WTC11 (cell line): Measurements from ENCODE around the gene B4GALNT1. TPM values are rescaled to one million over a fixed set of nuclear protein-coding genes. Genes with fewer than 3 reads are reported as not detected.

Experiments used
- ATAC-seq: fragments of 200-7000 bp; cut with Tn5 transposase; 2 replicates; pipeline ENCODE4 v1.10.0; 2021; ENCODE audit warnings: mild to moderate bottlenecking, moderate library complexity
- CTCF ChIA-PET: fragments of 300-600 bp; sonication (Branson Sonifier 250); formaldehyde crosslinking; loops from one replicate; lab custom pipeline; 2021; ENCODE audit warnings: antibody characterized with exemption; lab: Charles Lee
- POLR2A ChIA-PET: fragments of 350-600 bp; sonication (Branson Sonifier 250); formaldehyde crosslinking; loops from one replicate; lab custom pipeline; 2021; ENCODE audit warnings: antibody characterized with exemption; lab: Charles Lee
- DNase-seq: peaks from one replicate; pipeline ENCODE4 v3.0.0; 2021; ENCODE audit warnings: low spot score
- H3K27ac Mint-ChIP-seq: 2 replicates; pipeline ENCODE4 v1.8.0; 2021; ENCODE audit warnings: mixed read lengths
- H3K27me3 Mint-ChIP-seq: 2 replicates; pipeline ENCODE4 v1.8.0; 2021; ENCODE audit warnings: low read depth, mild to moderate bottlenecking, moderate library complexity, mixed read lengths
- H3K36me3 Mint-ChIP-seq: 2 replicates; pipeline ENCODE4 v1.8.0; 2021; ENCODE audit warnings: mixed read lengths
- H3K4me1 Mint-ChIP-seq: 2 replicates; pipeline ENCODE4 v1.8.0; 2022; ENCODE audit warnings: mixed read lengths
- H3K4me3 Mint-ChIP-seq: 2 replicates; pipeline ENCODE4 v1.8.0; 2021; ENCODE audit warnings: mild to moderate bottlenecking, moderate library complexity, mixed read lengths
- H3K9me3 Mint-ChIP-seq: 2 replicates; pipeline ENCODE4 v1.8.0; 2021; ENCODE audit warnings: mixed read lengths
- ATF3 ChIP-seq: sonication (generic); formaldehyde crosslinking; conservative IDR thresholded peaks from 2 replicates; pipeline ENCODE4 v1.8.1; 2022; ENCODE audit warnings: mild to moderate bottlenecking, missing genetic modification reagents
- CBFB ChIP-seq: sonication (generic); formaldehyde crosslinking; IDR thresholded peaks from 2 replicates; pipeline ENCODE4 v1.8.1; 2022; ENCODE audit warnings: mild to moderate bottlenecking, low read depth, missing genetic modification reagents
- CREB1 ChIP-seq: sonication (generic); formaldehyde crosslinking; IDR thresholded peaks from 2 replicates; pipeline ENCODE4 v1.8.0; 2023; ENCODE audit warnings: mild to moderate bottlenecking, missing genetic modification reagents
- E2F1 ChIP-seq: sonication (generic); formaldehyde crosslinking; IDR thresholded peaks from 2 replicates; pipeline ENCODE4 v1.8.0; 2022; ENCODE audit warnings: mild to moderate bottlenecking, missing genetic modification reagents
- ESRRA ChIP-seq: sonication (generic); formaldehyde crosslinking; IDR thresholded peaks from 2 replicates; pipeline ENCODE4 v1.8.1; 2022; ENCODE audit warnings: mild to moderate bottlenecking, missing genetic modification reagents, borderline replicate concordance
- FOXK1 ChIP-seq: sonication (generic); formaldehyde crosslinking; IDR thresholded peaks from 2 replicates; pipeline ENCODE4 v1.8.0; 2022; ENCODE audit warnings: mild to moderate bottlenecking, moderate library complexity, missing genetic modification reagents
- IRF1 ChIP-seq: sonication (generic); formaldehyde crosslinking; IDR thresholded peaks from 2 replicates; pipeline ENCODE4 v1.8.0; 2023; ENCODE audit warnings: missing genetic modification reagents
- JAZF1 ChIP-seq: fragments of 250-450 bp; sonication (Bioruptor Pico); IDR thresholded peaks from 2 replicates; pipeline ENCODE4 v1.9.0; 2021; ENCODE audit warnings: moderate library complexity, mild to moderate bottlenecking, inconsistent platforms
- MLX ChIP-seq: sonication (generic); formaldehyde crosslinking; IDR thresholded peaks from 2 replicates; pipeline ENCODE4 v1.8.1; 2023; ENCODE audit warnings: mild to moderate bottlenecking, missing genetic modification reagents, moderate library complexity
- PRRX2 ChIP-seq: fragments of 250-450 bp; sonication (Bioruptor Pico); IDR thresholded peaks from 2 replicates; pipeline ENCODE4 v1.8.0; 2021; ENCODE audit warnings: mild to moderate bottlenecking
- RELA ChIP-seq: sonication (generic); formaldehyde crosslinking; IDR thresholded peaks from 2 replicates; pipeline ENCODE4 v1.8.1; 2022; ENCODE audit warnings: missing genetic modification reagents, mild to moderate bottlenecking, borderline replicate concordance
- TEAD1 ChIP-seq: sonication (generic); formaldehyde crosslinking; IDR thresholded peaks from 2 replicates; pipeline ENCODE4 v1.8.0; 2022; ENCODE audit warnings: mild to moderate bottlenecking, missing genetic modification reagents
- ZNF263 ChIP-seq: sonication (generic); formaldehyde crosslinking; IDR thresholded peaks from 2 replicates; pipeline ENCODE4 v1.8.1; 2022; ENCODE audit warnings: low read depth, mild to moderate bottlenecking, moderate library complexity, missing genetic modification reagents
- ZNF317 ChIP-seq: sonication (generic); formaldehyde crosslinking; IDR thresholded peaks from 2 replicates; pipeline ENCODE4 v1.8.1; 2023; ENCODE audit warnings: low read depth, mild to moderate bottlenecking, moderate library complexity, missing genetic modification reagents, borderline replicate concordance
- ZNF396 ChIP-seq: fragments of 250-450 bp; sonication (Bioruptor Pico); IDR thresholded peaks from 2 replicates; pipeline ENCODE4 v1.8.0; 2021; ENCODE audit warnings: mild to moderate bottlenecking, moderate library complexity, borderline replicate concordance
- ZNF423 ChIP-seq: fragments of 250-450 bp; sonication (Bioruptor Pico); IDR thresholded peaks from 2 replicates; pipeline ENCODE4 v2.1.2; 2022; ENCODE audit warnings: mild to moderate bottlenecking, moderate library complexity
- ZNF671 ChIP-seq: fragments of 250-450 bp; sonication (Bioruptor Pico); IDR thresholded peaks from 2 replicates; pipeline ENCODE4 v1.8.0; 2021; ENCODE audit warnings: mild to moderate bottlenecking
- total RNA-seq: library from RNA; stranded (reverse); gene quantifications from 3 replicates; pipeline ENCODE4 v1.2.3, GENCODE V29; 2021
- TF ChIP-seq, protein P1 (sequence below): sonication (generic); formaldehyde crosslinking; conservative IDR thresholded peaks from 2 replicates; pipeline ENCODE4 v1.8.1; 2023; ENCODE audit warnings: mild to moderate bottlenecking, low read depth, missing genetic modification reagents, moderate library complexity
- TF ChIP-seq, protein P2 (sequence below): sonication (generic); formaldehyde crosslinking; IDR thresholded peaks from 2 replicates; pipeline ENCODE4 v1.8.0; 2023; ENCODE audit warnings: mild to moderate bottlenecking, missing genetic modification reagents
- TF ChIP-seq, protein P3 (sequence below): fragments of 250-450 bp; sonication (Bioruptor Pico); IDR thresholded peaks from 2 replicates; pipeline ENCODE4 v1.9.0; 2021; ENCODE audit warnings: mild to moderate bottlenecking

Gene B4GALNT1
- total RNA-seq, 1 experiment from 2014 or later = 1.2 TPM

- no peak for TF ChIP-seq ZNF396
- TF ChIP-seq PRRX2 (CRISPR knock-in tag) = no peak
- no peak for TF ChIP-seq FOXK1 (CRISPR knock-in tag)
- TF ChIP-seq, protein P1, sequence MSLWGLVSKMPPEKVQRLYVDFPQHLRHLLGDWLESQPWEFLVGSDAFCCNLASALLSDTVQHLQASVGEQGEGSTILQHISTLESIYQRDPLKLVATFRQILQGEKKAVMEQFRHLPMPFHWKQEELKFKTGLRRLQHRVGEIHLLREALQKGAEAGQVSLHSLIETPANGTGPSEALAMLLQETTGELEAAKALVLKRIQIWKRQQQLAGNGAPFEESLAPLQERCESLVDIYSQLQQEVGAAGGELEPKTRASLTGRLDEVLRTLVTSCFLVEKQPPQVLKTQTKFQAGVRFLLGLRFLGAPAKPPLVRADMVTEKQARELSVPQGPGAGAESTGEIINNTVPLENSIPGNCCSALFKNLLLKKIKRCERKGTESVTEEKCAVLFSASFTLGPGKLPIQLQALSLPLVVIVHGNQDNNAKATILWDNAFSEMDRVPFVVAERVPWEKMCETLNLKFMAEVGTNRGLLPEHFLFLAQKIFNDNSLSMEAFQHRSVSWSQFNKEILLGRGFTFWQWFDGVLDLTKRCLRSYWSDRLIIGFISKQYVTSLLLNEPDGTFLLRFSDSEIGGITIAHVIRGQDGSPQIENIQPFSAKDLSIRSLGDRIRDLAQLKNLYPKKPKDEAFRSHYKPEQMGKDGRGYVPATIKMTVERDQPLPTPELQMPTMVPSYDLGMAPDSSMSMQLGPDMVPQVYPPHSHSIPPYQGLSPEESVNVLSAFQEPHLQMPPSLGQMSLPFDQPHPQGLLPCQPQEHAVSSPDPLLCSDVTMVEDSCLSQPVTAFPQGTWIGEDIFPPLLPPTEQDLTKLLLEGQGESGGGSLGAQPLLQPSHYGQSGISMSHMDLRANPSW (CRISPR knock-in tag) = no peak
- TF ChIP-seq TEAD1 (CRISPR knock-in tag) = no peak
- TF ChIP-seq IRF1 (CRISPR knock-in tag) = no peak
- no peak for TF ChIP-seq JAZF1
- no peak for TF ChIP-seq ESRRA
Observed at GRCh38 chr12:57630891-57631433, 2.0 kb downstream of the B4GALNT1 start (continued).

- ChIA-PET POLR2A (no interaction called here), CTCF (interaction anchor here (1.3 to 2.7 kb wide), 3 partner anchors 9 to 64 kb away, joined by 3 to 10 read pairs (median 10); partner anchors contain the start of gene OS9)
- ATAC-seq (no peak), DNase-seq (no peak)
- Mint-ChIP-seq H3K27me3 (peaks cover 97% of the 10 kb centered on the region), H3K9me3 (no peaks in the 10 kb centered on the region), H3K4me3 (no peak overlapping the region), H3K4me1 (peaks cover 21% of the 10 kb centered on the region), H3K36me3 (no peaks in the 10 kb centered on the region), H3K27ac (no peak overlapping the region)
- no peak for TF ChIP-seq RELA
Observed at GRCh38 chr12:57629897-57630471, 3.0 kb downstream of the B4GALNT1 start.

DNA sequence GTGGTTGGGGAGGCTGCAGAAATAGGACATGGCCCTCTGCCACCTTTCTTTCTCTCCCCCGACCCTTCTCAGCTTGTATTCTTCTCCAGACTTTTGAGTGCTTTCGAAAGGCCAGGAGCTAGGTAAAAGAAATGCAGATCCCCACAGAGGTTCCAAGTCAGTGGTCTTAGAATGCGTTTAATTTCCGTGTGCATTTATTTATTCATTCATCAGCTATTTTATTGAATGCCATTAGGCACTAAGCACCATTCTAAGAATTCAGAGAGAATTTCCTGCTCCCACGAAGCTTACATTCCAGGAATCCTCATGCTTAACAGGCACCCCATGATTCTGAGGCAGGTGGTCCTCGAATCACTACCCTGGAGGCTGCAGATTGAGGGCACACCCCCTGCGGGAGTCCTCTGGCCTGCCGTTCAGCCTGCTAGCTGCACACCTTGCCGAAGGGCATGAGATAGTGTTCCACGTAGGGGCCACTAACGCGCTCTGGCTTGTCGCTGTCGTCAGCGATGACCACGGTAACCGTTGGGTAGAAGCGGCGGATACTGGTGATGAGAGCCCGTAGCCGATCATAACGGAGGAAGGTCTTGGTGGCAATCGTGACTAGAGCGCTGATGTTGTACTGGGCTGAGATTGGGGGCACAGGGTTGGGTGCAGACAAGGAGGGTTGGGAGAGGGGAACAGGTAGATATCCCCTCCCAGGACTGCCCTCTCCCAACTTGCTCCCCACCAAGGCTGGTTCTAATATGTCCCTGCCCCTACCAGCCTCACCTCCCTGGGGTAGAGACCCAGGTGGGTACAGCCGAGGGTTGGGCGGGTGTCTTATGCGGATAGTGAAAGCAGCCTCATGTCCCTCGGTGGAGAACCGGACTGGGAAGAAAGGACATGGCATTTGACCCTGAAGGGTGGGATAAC lies 4.5 kb downstream of the B4GALNT1 start:
- Mint-ChIP-seq H3K9me3 (no peaks in the 10 kb centered on the region), H3K27me3 (peaks cover 98% of the 10 kb centered on the region), H3K4me3 (peak overlapping the region; percentile 64), H3K36me3 (no peaks in the 10 kb centered on the region), H3K4me1 (peaks cover 21% of the 10 kb centered on the region), H3K27ac (no peak overlapping the region)
- CTCF ChIA-PET = interaction anchor here (0.9 to 2.1 kb wide), 8 partner anchors 9 to 128 kb away, joined by 3 to 14 read pairs (median 8); partner anchors contain the start of gene ARHGEF25
- POLR2A ChIA-PET = interaction anchor here (1.1 kb wide), 1 partner anchor 9 kb away, joined by 3 read pairs; no protein-coding TSS in a partner anchor
- no peak for ATAC-seq
- DNase-seq = no peak
- TF ChIP-seq, protein P2, sequence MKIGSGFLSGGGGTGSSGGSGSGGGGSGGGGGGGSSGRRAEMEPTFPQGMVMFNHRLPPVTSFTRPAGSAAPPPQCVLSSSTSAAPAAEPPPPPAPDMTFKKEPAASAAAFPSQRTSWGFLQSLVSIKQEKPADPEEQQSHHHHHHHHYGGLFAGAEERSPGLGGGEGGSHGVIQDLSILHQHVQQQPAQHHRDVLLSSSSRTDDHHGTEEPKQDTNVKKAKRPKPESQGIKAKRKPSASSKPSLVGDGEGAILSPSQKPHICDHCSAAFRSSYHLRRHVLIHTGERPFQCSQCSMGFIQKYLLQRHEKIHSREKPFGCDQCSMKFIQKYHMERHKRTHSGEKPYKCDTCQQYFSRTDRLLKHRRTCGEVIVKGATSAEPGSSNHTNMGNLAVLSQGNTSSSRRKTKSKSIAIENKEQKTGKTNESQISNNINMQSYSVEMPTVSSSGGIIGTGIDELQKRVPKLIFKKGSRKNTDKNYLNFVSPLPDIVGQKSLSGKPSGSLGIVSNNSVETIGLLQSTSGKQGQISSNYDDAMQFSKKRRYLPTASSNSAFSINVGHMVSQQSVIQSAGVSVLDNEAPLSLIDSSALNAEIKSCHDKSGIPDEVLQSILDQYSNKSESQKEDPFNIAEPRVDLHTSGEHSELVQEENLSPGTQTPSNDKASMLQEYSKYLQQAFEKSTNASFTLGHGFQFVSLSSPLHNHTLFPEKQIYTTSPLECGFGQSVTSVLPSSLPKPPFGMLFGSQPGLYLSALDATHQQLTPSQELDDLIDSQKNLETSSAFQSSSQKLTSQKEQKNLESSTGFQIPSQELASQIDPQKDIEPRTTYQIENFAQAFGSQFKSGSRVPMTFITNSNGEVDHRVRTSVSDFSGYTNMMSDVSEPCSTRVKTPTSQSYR = no peak
- TF ChIP-seq ATF3 (CRISPR knock-in tag) = no peak
- TF ChIP-seq ZNF423 (CRISPR knock-in tag) = no peak
- no peak for TF ChIP-seq MLX (CRISPR knock-in tag)
- no peak for TF ChIP-seq CREB1 (CRISPR knock-in tag)
- no peak for TF ChIP-seq E2F1 (CRISPR knock-in tag)
- no peak for TF ChIP-seq ZNF263
- TF ChIP-seq CBFB (CRISPR knock-in tag) = no peak
- TF ChIP-seq, protein P3, sequence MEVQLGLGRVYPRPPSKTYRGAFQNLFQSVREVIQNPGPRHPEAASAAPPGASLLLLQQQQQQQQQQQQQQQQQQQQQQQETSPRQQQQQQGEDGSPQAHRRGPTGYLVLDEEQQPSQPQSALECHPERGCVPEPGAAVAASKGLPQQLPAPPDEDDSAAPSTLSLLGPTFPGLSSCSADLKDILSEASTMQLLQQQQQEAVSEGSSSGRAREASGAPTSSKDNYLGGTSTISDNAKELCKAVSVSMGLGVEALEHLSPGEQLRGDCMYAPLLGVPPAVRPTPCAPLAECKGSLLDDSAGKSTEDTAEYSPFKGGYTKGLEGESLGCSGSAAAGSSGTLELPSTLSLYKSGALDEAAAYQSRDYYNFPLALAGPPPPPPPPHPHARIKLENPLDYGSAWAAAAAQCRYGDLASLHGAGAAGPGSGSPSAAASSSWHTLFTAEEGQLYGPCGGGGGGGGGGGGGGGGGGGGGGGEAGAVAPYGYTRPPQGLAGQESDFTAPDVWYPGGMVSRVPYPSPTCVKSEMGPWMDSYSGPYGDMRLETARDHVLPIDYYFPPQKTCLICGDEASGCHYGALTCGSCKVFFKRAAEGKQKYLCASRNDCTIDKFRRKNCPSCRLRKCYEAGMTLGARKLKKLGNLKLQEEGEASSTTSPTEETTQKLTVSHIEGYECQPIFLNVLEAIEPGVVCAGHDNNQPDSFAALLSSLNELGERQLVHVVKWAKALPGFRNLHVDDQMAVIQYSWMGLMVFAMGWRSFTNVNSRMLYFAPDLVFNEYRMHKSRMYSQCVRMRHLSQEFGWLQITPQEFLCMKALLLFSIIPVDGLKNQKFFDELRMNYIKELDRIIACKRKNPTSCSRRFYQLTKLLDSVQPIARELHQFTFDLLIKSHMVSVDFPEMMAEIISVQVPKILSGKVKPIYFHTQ (CRISPR knock-in tag) = no peak
- no peak for TF ChIP-seq ZNF317 (CRISPR knock-in tag)
- no peak for TF ChIP-seq ZNF671 (CRISPR knock-in tag)
